ENCODE measurements around the gene PRXL2B.

DNA sequence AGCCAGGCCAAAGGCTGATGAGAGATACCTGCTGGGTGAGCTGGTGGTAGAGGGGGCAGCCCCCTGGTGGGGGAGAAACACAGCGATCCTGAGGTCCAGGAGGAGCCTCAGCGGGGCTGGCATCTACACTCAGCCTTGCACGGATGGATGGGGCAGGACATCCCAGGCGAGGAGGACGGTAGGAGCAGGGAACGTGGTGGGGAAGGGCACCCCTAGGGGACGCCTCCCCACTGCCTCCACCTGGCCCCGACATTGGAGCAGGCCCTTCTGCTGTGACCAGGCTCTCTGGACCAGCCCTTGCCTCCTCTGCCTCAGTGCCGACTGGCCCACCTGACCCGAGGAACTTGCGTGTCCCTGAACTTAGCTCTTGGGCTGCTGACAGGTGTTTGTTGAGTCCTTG lies 52.6 kb downstream of the PRXL2B start:
- TF ChIP-seq, protein P1, sequence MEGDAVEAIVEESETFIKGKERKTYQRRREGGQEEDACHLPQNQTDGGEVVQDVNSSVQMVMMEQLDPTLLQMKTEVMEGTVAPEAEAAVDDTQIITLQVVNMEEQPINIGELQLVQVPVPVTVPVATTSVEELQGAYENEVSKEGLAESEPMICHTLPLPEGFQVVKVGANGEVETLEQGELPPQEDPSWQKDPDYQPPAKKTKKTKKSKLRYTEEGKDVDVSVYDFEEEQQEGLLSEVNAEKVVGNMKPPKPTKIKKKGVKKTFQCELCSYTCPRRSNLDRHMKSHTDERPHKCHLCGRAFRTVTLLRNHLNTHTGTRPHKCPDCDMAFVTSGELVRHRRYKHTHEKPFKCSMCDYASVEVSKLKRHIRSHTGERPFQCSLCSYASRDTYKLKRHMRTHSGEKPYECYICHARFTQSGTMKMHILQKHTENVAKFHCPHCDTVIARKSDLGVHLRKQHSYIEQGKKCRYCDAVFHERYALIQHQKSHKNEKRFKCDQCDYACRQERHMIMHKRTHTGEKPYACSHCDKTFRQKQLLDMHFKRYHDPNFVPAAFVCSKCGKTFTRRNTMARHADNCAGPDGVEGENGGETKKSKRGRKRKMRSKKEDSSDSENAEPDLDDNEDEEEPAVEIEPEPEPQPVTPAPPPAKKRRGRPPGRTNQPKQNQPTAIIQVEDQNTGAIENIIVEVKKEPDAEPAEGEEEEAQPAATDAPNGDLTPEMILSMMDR (IDR thresholded peaks at IDR 0.05), result no peak
- TF ChIP-seq EZH2phosphoT487 (IDR thresholded peaks at IDR 0.05), result no peak
- no peak for TF ChIP-seq EZH2 (IDR thresholded peaks at IDR 0.05)

All from neural progenitor cell (in vitro differentiated cells).